Heart right ventricle (tissue), 16 donors: ENCODE measurements around the gene FGF21. TPM values are rescaled to one million over a fixed set of nuclear protein-coding genes. Genes with fewer than 3 reads are reported as not detected.

ENCODE experiments used
- ATAC-seq, 8 donors: fragments of 200-7000 bp; cut with Tn5 transposase; one replicate each; pipeline ENCODE4 v1.9.1; 2020; ENCODE audit warnings: mild to moderate bottlenecking in 8 of 8, moderate library complexity in 8 of 8, moderate number of reproducible peaks in 1 of 8
- DNase-seq, 2 donors: peaks; one replicate each; pipeline ENCODE4 v3.0.0-alpha.2; 2020
- H3K27ac ChIP-seq, 10 donors: fragments of 200-600 bp; sonication (generic) in 2 of 10; one replicate each; pipeline versions ENCODE4 v1.5.0 to v1.8.0; 2020 to 2022; ENCODE audit warnings: mild to moderate bottlenecking in 3 of 10
- H3K27me3 ChIP-seq, 7 donors: fragments of 200-600 bp; one replicate each; pipeline ENCODE4 v1.8.0; 2021 to 2022; ENCODE audit warnings: mild to moderate bottlenecking in 2 of 7
- H3K36me3 ChIP-seq, 9 donors: fragments of 200-600 bp; sonication (generic) in 1 of 9; one replicate each; pipeline versions ENCODE4 v1.5.0 to v1.8.0; 2020 to 2022; ENCODE audit warnings: mild to moderate bottlenecking in 2 of 9
- H3K4me1 ChIP-seq, 9 donors: fragments of 200-600 bp; sonication (generic) in 1 of 9; one replicate each; pipeline versions ENCODE4 v1.5.0 to v1.8.0; 2020 to 2022; ENCODE audit warnings: mild to moderate bottlenecking in 4 of 9
- H3K4me3 ChIP-seq, 10 donors: fragments of 200-600 bp; sonication (generic) in 2 of 10; one replicate each; pipeline versions ENCODE4 v1.5.0 to v1.8.0; 2020 to 2022; ENCODE audit warnings: mild to moderate bottlenecking in 7 of 10, moderate library complexity in 2 of 10
- H3K9me3 ChIP-seq, 11 donors: fragments of 200-600 bp in 10 of 11; sonication (generic) in 2 of 11; one replicate each; pipeline versions ENCODE4 v1.5.0 to v1.8.0; 2013 to 2022; ENCODE audit warnings: mild to moderate bottlenecking in 2 of 11, control low read depth in 1 of 11, moderate library complexity in 1 of 11
- WGBS, 2 donors: extraction: QIAGEN DNeasy Blood & Tissue Kit; methylation state at CpG; one replicate each; pipeline ENCODE4 v1.1.7; 2013; ENCODE audit warnings: inconsistent platforms in 1 of 2; 5-methylcytosine and 5-hydroxymethylcytosine counted together
- intact Hi-C, 10 donors: fragments of 100-400 bp; cut with DNase I; formaldehyde crosslinking; loops; one replicate each; pipeline versions ENCODE4 v1.11.1 to v1.14.2; 2022
- polyA plus RNA-seq, 2 donors: library from polyadenylated mRNA; stranded (reverse); fragments of 200-250 nt; gene quantifications; one replicate each; pipeline ENCODE4 v1.2.3, GENCODE V29; 2013
- total RNA-seq, 10 donors: library from RNA; stranded (reverse); fragmentation: NEBNext Ultra II Directional in 3 of 10; extraction: Animal tissue kit (Norgen Biotek cat#: 25700) in 3 of 10; gene quantifications; one replicate each; pipeline versions ENCODE4 v1.2.1 to v1.2.4, GENCODE V29; 2021 to 2023
- TF ChIP-seq, protein P1 (sequence below), 9 donors: fragments of 200-600 bp; sonication (generic) in 2 of 9; IDR thresholded peaks; one replicate each; pipeline versions ENCODE4 v1.5.0 to v1.8.0; 2021 to 2022; ENCODE audit warnings: antibody characterized with exemption in 9 of 9, mild to moderate bottlenecking in 5 of 9, moderate library complexity in 1 of 9
- donor health status: Arrhythmogenic right ventricular cardiomyopathy.
- donor health status: ischemic (EF 13 %, LVEDD 7.1; RV severe dilation, severe dysfunction).
- donor health status: healthy with polysubstance abuse.
- donor health status: DM: no; HTN: yes; CAD: no.
- donor health status: DM: no; HTN: no; CAD: no.
- donor health status: ischemic (EF 25% LVEDD 6.9; RV normal size, moderate dysfunction).
- donor health status: ischemic (EF 25% LVEDD 5.7; RV mildly dilated, moderate dysfunction).
- donor health status: healthy.
- donor health status: DM: yes; HTN: yes; CAD: no.
- donor health status: Ischemic cardiomyopathy.
- donor health status: ischemic (EF 35%, LVEDD 5.7; RV mildly dilated, moderate dysfunction).
- donor health status: nonischemic (EF 11% LVEDD 7.7; RV severe dilation, severe dysfunction).
- donor health status: DM: yes; HTN: yes; CAD: no.
- donor health status: PGD.
- donor health status: ischemic (EF 29% LVEDD 5.4; RV normal size, mild dysfunction).
- donor health status: nonischemic (EF 23%, LVEDD 6.1; RV moderate dilation, normal function).

The FGF21 gene
- total and polyA plus RNA-seq, 12 donors, result not detected

DNA sequence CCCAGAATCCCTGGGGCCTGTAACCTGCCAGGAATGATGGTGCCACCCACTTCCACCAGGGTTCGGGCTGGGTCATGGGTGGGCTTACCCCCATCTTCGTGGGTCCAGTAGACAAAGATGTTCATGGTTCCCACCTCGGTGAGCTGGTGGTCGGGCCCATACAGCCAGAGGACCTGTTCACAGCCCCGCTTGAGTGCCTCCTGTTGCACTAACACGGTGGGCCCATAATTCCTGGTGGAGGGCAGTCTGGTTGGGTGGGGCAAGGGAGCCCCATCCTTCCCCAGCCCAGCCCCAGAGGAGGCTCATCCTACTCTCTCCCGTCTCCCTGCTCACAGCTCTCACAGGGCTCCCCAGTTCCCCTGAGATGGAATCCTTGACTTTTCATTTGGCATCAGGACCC lies 41.8 kb downstream of the FGF21 start:
- Histone ChIP-seq H3K4me3 (no peak overlapping the region), H3K36me3 (peaks cover 0 to 11% (median 0%) of the 10 kb centered on the region in 9 donors), H3K4me1 (peaks cover 0 to 18% (median 6%) of the 10 kb centered on the region in 9 donors), H3K27me3 (no peaks in the 10 kb centered on the region), H3K27ac (no peak overlapping the region), H3K9me3 (no peaks in the 10 kb centered on the region)
- DNase-seq, result no peak
- 90% methylated on average over 7 of the region's 7 CpGs for WGBS, 2 donors
- TF ChIP-seq, protein P1, sequence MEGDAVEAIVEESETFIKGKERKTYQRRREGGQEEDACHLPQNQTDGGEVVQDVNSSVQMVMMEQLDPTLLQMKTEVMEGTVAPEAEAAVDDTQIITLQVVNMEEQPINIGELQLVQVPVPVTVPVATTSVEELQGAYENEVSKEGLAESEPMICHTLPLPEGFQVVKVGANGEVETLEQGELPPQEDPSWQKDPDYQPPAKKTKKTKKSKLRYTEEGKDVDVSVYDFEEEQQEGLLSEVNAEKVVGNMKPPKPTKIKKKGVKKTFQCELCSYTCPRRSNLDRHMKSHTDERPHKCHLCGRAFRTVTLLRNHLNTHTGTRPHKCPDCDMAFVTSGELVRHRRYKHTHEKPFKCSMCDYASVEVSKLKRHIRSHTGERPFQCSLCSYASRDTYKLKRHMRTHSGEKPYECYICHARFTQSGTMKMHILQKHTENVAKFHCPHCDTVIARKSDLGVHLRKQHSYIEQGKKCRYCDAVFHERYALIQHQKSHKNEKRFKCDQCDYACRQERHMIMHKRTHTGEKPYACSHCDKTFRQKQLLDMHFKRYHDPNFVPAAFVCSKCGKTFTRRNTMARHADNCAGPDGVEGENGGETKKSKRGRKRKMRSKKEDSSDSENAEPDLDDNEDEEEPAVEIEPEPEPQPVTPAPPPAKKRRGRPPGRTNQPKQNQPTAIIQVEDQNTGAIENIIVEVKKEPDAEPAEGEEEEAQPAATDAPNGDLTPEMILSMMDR (IDR thresholded peaks at IDR 0.05), result no peak
- ATAC-seq, result no peak
- intact Hi-C loops, result loop anchor here in 5 of 10 donors (5.0 to 10.0 kb wide), 3 partner anchors 170 to 178 kb away; partner anchors contain the start of gene FTL (in 2 of the 5)

DNA sequence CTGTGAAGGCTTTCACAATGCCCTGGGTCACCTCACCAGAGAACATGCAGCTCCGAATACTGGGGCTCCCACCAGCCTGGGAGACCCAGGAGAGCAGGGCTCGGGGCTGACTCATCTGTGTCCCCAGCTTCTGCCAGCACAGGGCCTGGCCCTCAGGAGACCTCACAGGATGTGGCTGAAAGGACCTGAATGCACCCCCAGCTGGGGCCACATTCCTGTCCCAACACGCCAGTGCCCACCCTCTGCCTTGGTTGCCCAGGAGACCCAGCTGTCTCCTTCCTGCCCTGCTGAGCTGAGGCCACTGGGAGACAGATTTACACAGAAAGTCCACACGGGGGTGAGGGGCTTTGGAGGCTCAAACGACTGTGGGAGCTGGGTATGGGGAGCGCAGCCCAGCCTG lies 43.6 kb downstream of the FGF21 start:
- H3K36me3 ChIP-seq, result peaks cover 0 to 11% (median 0%) of the 10 kb centered on the region in 9 donors
- 66 to 69% methylated on average over 6 of the region's 6 CpGs for WGBS, 2 donors
- no peak overlapping the region for H3K4me3 ChIP-seq
- TF ChIP-seq, protein P1 (IDR thresholded peaks at IDR 0.05), result no peak
- no peak overlapping the region for H3K27ac ChIP-seq
- ATAC-seq (no peak), DNase-seq (no peak)
- intact Hi-C loops, result loop anchor here in 5 of 10 donors (5.0 to 10.0 kb wide), 3 partner anchors 168 to 176 kb away; partner anchors contain the start of gene FTL (in 2 of the 5)
- no peaks in the 10 kb centered on the region for H3K27me3 ChIP-seq
- H3K9me3 ChIP-seq, result no peaks in the 10 kb centered on the region
- peaks cover 0 to 18% (median 6%) of the 10 kb centered on the region in 9 donors for H3K4me1 ChIP-seq

DNA sequence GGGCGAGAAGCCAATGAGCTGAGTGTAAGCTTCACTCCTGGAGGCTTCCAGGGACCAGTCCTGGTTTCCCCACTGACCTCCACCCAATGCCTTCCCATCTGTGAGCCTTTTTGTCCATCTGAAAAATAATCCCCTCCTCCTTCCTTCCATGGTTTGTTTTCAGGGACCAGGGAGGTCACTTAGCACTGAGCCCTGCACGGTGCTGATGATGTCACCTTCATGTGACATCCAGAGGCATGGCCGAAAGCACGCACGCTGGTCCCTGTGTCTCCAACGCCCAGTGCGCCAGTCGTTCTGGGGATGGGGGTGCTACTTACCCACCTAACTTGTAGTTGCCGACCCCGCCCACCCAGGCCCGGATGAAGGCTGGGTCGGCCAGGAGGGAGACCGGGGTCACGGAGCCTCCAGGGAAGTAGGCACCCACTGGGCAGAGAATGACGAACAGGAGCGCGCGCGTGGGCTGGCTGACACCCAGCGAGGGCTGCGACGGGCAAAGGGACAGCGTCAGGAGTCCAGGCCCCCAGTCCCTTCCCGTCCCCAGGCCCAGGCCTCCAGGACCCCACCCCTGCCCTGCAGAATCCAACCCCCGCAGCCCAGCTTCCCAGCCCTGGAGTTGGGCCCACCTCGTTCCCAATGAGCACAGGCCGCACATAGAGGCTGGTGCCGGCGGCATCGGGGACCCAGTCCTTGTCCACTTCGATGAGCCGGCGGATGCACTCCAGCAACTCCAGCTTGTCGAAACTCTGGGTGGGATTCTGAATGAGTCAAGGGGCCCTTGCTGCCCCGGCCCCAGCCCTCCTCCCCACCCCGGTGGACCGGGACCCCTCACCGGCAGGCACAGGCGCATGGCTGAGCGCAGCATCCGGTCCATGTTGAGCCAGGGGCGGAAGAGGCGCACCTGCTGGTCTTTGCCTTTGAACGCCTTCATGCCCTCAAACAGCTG lies 44.3 kb downstream of the FGF21 start:
- ATAC-seq (no peak), DNase-seq (no peak)
- Histone ChIP-seq H3K9me3 (no peaks in the 10 kb centered on the region), H3K4me1 (peaks cover 0 to 15% (median 6%) of the 10 kb centered on the region in 9 donors), H3K27ac (no peak overlapping the region), H3K36me3 (peaks cover 0 to 11% (median 0%) of the 10 kb centered on the region in 9 donors), H3K4me3 (no peak overlapping the region), H3K27me3 (no peaks in the 10 kb centered on the region)
- 92 to 94% methylated on average over 41 to 44 of the region's 44 CpGs for WGBS, 2 donors
- intact Hi-C loops, result loop anchor here in 5 of 10 donors (5.0 to 10.0 kb wide), 3 partner anchors 168 to 175 kb away; partner anchors contain the start of gene FTL (in 2 of the 5)
- TF ChIP-seq, protein P1 (IDR thresholded peaks at IDR 0.05), result no peak

DNA sequence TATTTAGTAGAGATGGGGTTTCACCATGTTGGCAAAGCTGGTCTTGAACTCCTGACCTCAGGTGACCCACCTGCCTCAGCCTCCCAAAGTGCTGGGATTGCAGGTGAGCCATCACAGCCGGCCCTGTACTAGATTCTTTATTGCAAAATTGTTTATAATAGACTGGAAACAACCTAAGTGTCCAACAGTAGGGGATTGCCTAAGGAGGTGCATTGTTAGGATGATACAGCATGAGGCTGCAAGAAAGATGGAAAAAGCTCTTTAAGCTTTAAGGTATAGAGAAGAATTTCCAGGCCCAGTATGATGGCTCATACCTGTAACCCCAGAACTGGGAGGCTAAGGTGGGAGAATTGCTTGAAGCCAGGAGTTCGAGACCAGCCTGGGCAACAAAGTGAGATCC lies 47.3 kb downstream of the FGF21 start:
- H3K27ac ChIP-seq, result no peak overlapping the region
- TF ChIP-seq, protein P1 (IDR thresholded peaks at IDR 0.05), result no peak
- ATAC-seq (no peak), DNase-seq (no peak)
- no peaks in the 10 kb centered on the region for H3K27me3 ChIP-seq
- H3K4me1 ChIP-seq, result no peaks in the 10 kb centered on the region
- no peak overlapping the region for H3K4me3 ChIP-seq
- 98 to 99% methylated on average over 2 of the region's 2 CpGs for WGBS, 2 donors
- intact Hi-C loops, result no loop called here
- H3K36me3 ChIP-seq, result peaks cover 0 to 15% (median 0%) of the 10 kb centered on the region in 9 donors
- no peaks in the 10 kb centered on the region for H3K9me3 ChIP-seq
